Activated CD8-positive, alpha-beta T cell treated with anti-CD3 and anti-CD28 coated beads for 36 hours (primary cell): Measurements from ENCODE around the gene CPN2. TPM values are rescaled to one million over a fixed set of nuclear protein-coding genes. Genes with fewer than 3 reads are reported as not detected.

ENCODE experiments used
- ATAC-seq: fragments of 200-7000 bp; cut with Tn5 transposase; one replicate; pipeline ENCODE4 v1.10.0; 2021; ENCODE audit warnings: mild to moderate bottlenecking, moderate library complexity
- CTCF ChIA-PET: fragments of 350-600 bp; sonication (Branson Sonifier 250); formaldehyde crosslinking; loops from one replicate; lab custom pipeline; 2021; ENCODE audit warnings: antibody characterized with exemption; lab: Charles Lee
- POLR2A ChIA-PET: fragments of 350-600 bp; sonication (Branson Sonifier 250); formaldehyde crosslinking; loops from one replicate; lab custom pipeline; 2021; ENCODE audit warnings: antibody characterized with exemption; lab: Charles Lee
- DNase-seq: peaks from one replicate; pipeline ENCODE4 v3.0.0-alpha.2; 2020
- H3K27ac Mint-ChIP-seq: one replicate; pipeline ENCODE4 v1.8.0; 2021; ENCODE audit warnings: mild to moderate bottlenecking, mixed read lengths
- H3K27me3 Mint-ChIP-seq: one replicate; pipeline ENCODE4 v1.8.0; 2021; ENCODE audit warnings: mixed read lengths
- H3K36me3 Mint-ChIP-seq: one replicate; pipeline ENCODE4 v1.8.0; 2021; ENCODE audit warnings: low read depth, mixed read lengths
- H3K4me1 Mint-ChIP-seq: one replicate; pipeline ENCODE4 v1.8.0; 2021; ENCODE audit warnings: low read depth, mixed read lengths
- H3K4me3 Mint-ChIP-seq: one replicate; pipeline ENCODE4 v1.8.0; 2021; ENCODE audit warnings: mild to moderate bottlenecking, moderate library complexity, mixed read lengths
- H3K9me3 Mint-ChIP-seq: one replicate; pipeline ENCODE4 v1.8.0; 2021; ENCODE audit warnings: mixed read lengths
- CTCF ChIP-seq: fragments of 200-600 bp; IDR thresholded peaks from one replicate; pipeline ENCODE4 v1.8.0; 2022; ENCODE audit warnings: antibody characterized with exemption, mild to moderate bottlenecking
- intact Hi-C: fragments of 100-400 bp; cut with micrococcal nuclease; formaldehyde crosslinking; loops from one replicate; pipeline ENCODE4 v1.10.0; 2022
- total RNA-seq, 2 experiments: library from RNA; stranded (reverse); gene quantifications; one replicate each; pipeline ENCODE4 v1.2.3, GENCODE V29; 2021

CPN2 gene
- total RNA-seq, 2 experiments from 2014 or later, result not detected

- no peaks in the 10 kb centered on the region for H3K36me3 Mint-ChIP-seq
- intact Hi-C loops, result no loop called here
- peak overlapping the region; percentile 69 for H3K4me3 Mint-ChIP-seq
- peaks cover 55% of the 10 kb centered on the region for H3K4me1 Mint-ChIP-seq
- ATAC-seq, result peak; percentile 50
- peaks cover 18% of the 10 kb centered on the region for H3K27me3 Mint-ChIP-seq
- ChIA-PET CTCF (interaction anchor here (0.6 to 15.5 kb wide), 11 partner anchors 9 to 198 kb away, joined by 3 to 188 read pairs (median 5); partner anchors contain the start of gene CPN2), POLR2A (interaction anchor here (0.6 to 3.5 kb wide), 7 partner anchors 10 to 623 kb away, joined by 3 to 21 read pairs (median 3); partner anchors contain the start of gene LSG1)
- TF ChIP-seq CTCF, result no peak
- peak; percentile 62 for DNase-seq
- no peaks in the 10 kb centered on the region for H3K9me3 Mint-ChIP-seq
- peak overlapping the region; percentile 53 for H3K27ac Mint-ChIP-seq
Measured at GRCh38 chr3:194396859-194397756, 46.0 kb upstream of the CPN2 start.

GRCh38 chr3:194396539-194396858 is 45.4 kb upstream of the CPN2 start:
- CTCF ChIA-PET, result interaction anchor here (0.6 to 15.5 kb wide), 8 partner anchors 10 to 198 kb away, joined by 3 to 188 read pairs (median 5); partner anchors contain the start of gene CPN2
- POLR2A ChIA-PET, result interaction anchor here (1.4 to 3.5 kb wide), 3 partner anchors 10 to 275 kb away, joined by 3 to 21 read pairs (median 4); partner anchors contain the start of gene LSG1
- Mint-ChIP-seq H3K4me3 (peak overlapping the region; percentile 61), H3K27me3 (peaks cover 18% of the 10 kb centered on the region), H3K4me1 (peaks cover 55% of the 10 kb centered on the region), H3K27ac (peak overlapping the region; percentile 72), H3K9me3 (no peaks in the 10 kb centered on the region), H3K36me3 (no peaks in the 10 kb centered on the region)
- intact Hi-C loops, result no loop called here
- no peak for ATAC-seq
- DNase-seq, result no peak
- TF ChIP-seq CTCF, result no peak

- Mint-ChIP-seq H3K27me3 (peaks cover 18% of the 10 kb centered on the region), H3K27ac (peak overlapping the region; percentile 72), H3K4me3 (peak overlapping the region; percentile 61), H3K9me3 (peaks cover 1% of the 10 kb centered on the region), H3K4me1 (peaks cover 55% of the 10 kb centered on the region), H3K36me3 (no peaks in the 10 kb centered on the region)
- peak; percentile 79 for ATAC-seq
- peak; percentile 85 for DNase-seq
- TF ChIP-seq CTCF, result no peak
- ChIA-PET CTCF (interaction anchor here (0.6 to 15.5 kb wide), 10 partner anchors 8 to 199 kb away, joined by 3 to 188 read pairs (median 4); no protein-coding TSS in a partner anchor), POLR2A (interaction anchor here (0.5 to 3.5 kb wide), 4 partner anchors 10 to 276 kb away, joined by 3 to 21 read pairs (median 4); partner anchors contain the start of gene LSG1)
- intact Hi-C loops, result no loop called here
Measured at GRCh38 chr3:194395778-194396538, 44.8 kb upstream of the CPN2 start.

- ATAC-seq, result no peak
- TF ChIP-seq CTCF, result no peak
- Mint-ChIP-seq H3K4me1 (peaks cover 55% of the 10 kb centered on the region), H3K4me3 (peak overlapping the region; percentile 61), H3K27me3 (peaks cover 18% of the 10 kb centered on the region), H3K27ac (peak overlapping the region; percentile 72), H3K9me3 (peaks cover 6% of the 10 kb centered on the region), H3K36me3 (no peaks in the 10 kb centered on the region)
- ChIA-PET CTCF (interaction anchor here (0.6 to 15.5 kb wide), 6 partner anchors 9 to 95 kb away, joined by 3 to 188 read pairs (median 14); no protein-coding TSS in a partner anchor), POLR2A (interaction anchor here (0.7 to 3.5 kb wide), 2 partner anchors 9 to 12 kb away, joined by 4 to 21 read pairs; no protein-coding TSS in a partner anchor)
- intact Hi-C loops, result no loop called here
- peak; percentile 24 for DNase-seq
Measured at GRCh38 chr3:194395212-194395611, 44.1 kb upstream of the CPN2 start.
